ENCODE measurements around the gene DPM3.
"Not testable (repeated sequence)": the region's sequence is repeated elsewhere in the genome, so short reads cannot be mapped to it uniquely, and the experiment has no call there.

GRCh38 chr1:155164625-155165024 lies 24.3 kb upstream of the DPM3 start:
- TF ChIP-seq CTCF (IDR thresholded peaks at IDR 0.05; ENCODE audit: low read depth, low read length); EZH2phosphoT487 (IDR thresholded peaks at IDR 0.05; ENCODE audit: low read depth): not testable (repeated sequence)
